CD4-positive, alpha-beta T cell treated with Interleukin-1 beta for 1 hour (primary cell): Measurements from ENCODE around the gene CHST8.

Source experiments
- DNase-seq, 2 donors: peaks; one replicate each; pipeline ENCODE4 v3.0.0-alpha.2; 2020 to 2022

Gene CHST8

DNA sequence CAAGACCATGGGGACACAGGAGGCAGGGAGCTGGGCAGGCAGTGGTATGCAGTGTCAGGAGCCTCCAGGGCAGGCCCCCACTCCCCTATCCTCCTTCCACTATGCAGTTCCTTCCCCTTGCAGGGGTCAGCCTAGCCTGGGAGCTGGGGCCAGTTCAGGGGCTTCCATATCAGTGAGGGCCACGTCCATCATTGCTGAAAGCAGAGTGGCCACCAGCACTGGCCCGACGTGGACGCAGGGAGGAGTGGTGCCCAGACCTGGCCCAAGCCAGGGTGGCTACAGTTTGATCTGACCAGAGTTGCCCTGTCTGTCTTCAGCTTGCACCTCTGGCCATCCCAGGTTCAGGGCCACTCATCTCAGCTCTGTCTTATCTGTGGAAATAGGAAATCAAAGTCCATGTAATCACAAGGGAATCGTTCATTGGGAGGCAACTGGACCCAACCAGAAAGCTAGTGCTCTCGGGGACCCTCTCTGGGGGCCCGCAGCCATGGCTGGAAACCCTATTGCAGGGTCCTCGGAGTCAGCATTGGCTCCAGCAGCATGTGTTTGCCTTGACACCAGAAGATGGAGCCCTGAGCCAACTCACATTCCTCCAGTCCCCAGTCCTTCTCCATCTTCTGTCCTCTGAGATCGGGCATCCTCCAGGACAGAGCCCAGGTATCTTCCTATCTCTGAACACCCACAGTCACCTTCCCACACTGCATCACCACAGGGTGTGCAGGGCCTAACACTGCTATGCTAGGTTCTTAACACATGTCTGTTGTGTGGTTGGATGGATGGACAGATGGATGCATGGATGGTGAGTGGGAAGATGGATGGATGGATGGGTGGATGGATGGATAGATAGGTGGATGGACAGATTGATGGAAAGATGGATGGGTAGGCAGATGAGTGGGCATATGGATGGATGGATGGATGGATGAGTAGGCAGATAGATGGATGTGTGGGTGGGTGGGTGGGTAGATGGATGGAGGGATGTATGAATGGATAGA is 99.2 kb downstream of the CHST8 start:
- DNase-seq, result no peak

DNA sequence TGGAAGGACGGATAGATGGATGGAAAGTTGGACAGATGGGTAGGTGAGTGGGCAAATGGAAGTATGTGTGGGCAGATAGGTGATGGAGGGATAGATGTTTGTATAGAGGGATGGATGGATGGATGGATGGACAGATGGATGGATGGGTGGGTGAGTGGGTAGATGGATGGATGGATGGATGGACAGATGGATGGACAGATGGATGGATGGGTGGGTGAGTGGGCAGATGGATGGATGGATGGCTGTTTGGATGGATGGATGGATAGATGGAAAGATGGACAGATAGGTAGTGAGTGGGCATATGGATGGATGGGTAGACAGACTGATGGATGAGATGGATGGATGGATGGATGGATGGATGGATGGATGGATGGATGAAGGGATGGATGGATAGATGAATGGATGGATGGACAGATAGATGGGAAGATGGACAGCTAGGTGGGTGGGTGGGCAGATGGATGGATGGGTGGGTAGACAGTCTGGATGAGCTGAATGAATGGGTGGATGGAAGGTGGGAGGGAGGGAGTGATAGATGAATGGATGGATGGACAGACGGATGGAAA is 100.1 kb downstream of the CHST8 start:
- no peak for DNase-seq

DNA sequence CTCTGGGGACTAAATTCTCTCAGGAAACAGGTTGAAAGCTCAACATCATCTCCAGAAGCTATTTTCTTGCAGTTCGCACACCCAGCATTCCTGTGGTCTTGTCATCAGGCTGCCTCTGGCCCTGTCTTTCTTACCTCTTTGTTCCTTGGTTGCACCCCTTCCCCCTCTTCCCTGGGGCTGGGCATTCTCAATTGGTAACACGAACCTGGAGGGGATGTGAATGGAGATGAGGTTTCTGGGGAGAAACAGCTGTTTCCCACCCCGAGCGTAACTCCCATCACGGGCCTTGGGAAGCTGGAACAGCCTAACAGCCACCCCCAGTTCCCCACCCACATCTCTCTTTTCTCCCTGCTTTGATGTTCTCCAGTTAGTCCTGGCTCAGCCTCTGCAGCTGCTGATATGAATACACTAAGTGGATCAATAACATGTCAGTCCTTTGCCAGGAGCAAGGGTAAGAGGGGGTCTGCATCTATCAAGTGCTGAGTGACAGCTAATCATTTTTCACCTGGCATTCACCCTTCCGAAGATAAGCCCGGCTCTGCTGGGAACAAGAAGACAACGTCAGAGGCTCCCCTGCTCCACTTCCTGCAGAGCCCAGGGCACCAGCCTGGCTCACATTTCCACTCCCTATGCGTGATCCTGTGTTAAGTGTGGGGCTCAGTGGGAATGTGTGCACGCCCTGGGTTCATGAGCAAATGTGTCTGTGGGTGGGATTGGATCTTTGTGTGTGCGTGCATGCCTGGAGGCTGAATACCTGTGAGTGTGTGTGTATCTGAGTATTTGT is 100.9 kb downstream of the CHST8 start:
- no peak for DNase-seq

DNA sequence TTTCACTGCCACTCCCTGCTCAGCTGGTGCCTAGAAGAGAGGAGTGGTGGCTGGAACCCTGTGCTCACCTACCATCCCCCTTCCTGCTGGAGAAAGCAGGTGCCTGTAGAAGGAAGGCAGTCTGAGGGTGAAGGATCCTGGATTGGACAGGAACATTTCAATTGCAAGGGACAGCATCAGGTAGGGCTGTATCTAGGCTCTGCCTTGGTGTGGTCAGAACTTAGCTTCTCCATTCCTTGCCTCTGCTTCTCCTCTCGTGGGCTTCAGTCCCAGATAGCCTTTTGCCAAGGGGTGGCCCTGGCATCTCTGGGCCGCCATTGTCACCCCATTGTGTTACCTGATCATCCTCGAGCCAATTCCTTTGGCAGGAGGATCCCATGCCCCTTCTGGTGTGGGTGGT is 101.8 kb downstream of the CHST8 start:
- no peak for DNase-seq

DNA sequence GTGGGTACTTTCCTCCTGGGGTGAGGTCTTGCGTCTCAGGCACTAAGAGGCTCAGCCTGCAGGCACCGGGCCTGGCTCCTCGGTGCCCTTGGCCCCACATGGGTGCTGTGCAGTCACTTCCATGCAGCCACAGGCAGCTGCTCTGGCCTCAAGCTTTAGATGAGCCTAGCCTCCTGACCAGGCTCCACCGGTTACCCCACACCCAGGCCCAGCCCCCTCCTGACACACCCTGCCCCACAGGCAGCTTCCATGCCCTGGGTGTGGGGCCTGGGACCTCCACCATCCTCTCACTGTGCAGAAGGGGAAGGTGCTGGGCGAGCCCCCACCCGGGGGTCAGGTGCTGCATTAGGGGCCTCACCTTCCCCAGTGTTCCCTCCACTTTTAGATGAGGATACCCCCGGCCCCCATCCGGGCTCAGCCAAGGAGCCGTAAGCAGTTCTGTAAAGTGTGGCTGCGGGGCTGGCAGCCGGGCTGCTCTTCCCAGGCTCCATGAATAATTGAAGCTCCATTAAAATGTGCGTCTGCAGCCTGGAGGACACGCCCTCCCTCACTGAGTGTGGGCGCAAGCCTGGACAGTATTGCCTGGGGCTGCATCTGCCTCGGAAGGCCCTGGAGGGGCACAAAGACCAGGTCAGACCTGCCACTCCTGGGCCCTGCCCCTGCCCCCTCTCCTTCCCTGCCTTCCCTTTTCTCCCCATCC is 102.4 kb downstream of the CHST8 start:
- DNase-seq, result no peak

DNA sequence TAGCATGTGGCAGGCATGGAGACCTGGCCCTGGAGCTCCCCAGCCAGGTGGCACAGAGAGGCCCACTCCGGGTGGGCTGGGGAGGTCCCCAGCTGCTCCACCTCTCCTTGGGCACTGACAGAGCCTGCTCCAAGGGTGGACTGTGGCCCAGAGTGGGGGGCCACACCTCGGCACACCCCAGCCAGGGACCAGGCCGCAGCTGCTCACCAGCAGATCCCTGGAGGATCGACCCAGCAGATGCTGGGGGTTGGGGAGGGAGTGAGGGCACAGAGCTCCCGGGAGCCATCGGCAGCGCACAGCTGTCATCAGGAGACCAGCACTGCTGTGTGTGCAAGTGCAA is 102.9 kb downstream of the CHST8 start:
- no peak for DNase-seq

DNA sequence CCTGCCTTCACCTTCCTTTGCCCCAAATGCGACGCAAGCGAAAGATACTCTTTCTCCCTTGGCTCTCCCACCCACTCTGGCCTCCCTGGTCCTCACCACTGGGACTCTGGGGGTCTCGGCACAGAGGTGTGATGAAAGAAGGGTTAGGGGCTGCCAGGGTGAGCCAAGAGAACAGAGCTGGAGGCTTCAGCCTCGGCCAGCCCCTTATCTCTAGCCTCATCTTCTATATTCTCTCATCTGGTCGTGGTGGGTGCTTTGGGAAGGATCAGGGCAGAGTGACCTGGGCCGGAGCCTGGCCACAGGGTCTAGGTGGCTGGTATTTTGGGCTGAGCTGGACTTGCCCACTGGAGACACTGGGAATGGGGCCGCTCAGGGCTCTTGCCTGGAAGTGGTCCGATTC is 103.8 kb downstream of the CHST8 start:
- no peak for DNase-seq

DNA sequence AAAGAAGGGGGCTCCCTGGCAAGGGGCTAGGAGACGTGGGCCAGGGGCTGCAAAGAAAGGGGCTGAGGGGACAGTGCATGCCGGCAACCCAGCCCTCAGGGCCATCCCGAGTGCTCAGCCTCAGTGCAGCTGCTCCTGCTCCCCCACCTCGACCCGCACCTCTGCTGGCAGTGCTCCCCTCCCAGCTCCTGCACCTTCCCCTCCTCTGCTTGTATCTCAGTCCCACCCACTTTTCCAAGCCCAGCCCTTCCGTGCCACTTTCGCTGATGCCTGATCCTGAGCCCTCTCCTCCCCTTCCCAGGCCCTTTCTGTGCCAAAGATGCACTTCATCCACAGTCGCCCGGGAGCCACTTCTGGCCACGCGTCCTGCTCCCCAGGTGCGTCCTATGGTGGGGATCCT is 105.0 kb downstream of the CHST8 start:
- DNase-seq, result no peak

DNA sequence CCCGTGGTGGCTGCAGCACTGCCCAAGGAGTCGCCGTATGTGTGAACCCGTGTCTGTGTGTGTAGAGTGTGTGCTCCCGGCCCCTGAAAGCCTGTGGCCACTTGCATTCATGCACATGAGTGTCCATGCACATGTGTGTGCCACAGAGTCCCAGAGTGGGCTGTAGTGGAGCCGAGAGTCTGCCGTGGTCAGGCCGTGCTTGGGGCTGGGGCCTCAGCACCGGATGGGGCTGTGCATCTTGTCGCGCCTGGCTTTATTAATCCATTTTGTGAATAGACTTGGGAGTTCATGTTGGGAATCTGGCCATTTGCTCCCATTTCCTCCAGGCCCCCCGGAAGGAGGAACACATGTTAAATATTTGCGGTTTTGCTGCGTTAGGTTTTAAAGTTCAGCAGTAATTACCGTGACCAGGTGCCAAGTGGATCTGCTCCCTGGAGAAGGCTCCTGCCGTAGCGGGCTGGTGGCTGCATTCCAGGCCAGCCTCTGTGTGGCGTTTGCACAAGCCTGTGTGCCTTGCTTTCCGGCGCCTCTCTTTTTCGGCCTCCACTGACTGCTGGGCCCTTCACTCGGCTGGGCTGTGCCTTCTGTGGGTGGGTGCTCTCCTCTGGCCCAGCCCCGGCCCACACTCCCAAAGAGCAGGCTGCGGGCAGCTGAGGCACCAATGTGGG is 105.7 kb downstream of the CHST8 start:
- DNase-seq, result no peak

DNA sequence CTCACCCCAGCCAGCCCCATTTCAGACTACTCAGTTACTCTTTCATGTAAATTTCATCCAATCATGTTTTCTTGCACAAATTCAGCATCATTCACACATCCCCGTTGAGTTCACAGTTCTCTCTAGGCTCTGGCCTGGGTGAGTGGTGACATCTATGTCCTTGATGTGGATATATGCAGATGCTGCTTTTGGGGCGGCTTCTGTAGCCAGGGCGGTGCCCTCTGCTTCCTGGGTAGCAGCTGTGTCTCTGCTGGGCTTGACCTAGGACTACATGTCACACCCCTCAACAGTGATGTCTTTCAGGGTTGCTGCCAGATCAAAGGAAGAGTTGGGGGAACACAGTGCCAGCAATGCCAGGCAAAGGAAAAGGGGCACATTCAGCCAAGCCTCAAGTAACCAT is 106.4 kb downstream of the CHST8 start:
- DNase-seq, result no peak

DNA sequence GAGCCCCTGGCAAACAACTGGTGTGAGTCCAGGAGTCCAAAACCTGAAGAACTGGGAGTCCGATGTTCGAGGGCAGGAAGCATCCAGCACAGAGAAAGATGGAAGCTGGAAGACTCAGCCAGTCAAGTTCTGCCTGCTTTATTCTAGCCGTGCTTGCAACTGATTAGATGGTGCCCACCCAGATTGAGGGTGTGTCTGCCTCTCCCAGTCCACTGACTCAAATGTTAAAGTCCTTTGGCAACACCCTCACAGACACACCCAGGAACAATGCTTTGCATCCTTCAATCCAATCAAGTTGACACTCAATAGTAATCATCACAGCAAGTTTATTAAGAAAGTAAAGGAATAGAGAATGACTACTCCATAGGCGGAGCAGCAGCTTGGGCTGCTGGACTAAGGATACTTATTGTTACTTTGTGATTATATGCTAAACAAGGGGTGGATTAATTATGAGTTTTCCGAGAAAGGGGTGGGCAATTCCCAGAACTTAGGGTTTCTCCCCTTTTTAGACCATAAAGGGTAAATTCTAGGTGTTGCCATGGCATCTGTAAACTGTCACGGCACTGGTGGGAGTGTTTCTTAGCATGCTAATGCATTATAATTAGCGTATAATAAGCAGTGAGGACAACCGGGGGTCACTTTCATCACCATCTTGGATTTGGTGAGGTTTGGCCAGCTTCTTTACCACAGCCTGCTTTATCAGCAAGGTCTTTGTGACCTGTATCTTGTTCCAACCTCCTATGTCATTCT is 109.3 kb downstream of the CHST8 start:
- DNase-seq, result no peak

DNA sequence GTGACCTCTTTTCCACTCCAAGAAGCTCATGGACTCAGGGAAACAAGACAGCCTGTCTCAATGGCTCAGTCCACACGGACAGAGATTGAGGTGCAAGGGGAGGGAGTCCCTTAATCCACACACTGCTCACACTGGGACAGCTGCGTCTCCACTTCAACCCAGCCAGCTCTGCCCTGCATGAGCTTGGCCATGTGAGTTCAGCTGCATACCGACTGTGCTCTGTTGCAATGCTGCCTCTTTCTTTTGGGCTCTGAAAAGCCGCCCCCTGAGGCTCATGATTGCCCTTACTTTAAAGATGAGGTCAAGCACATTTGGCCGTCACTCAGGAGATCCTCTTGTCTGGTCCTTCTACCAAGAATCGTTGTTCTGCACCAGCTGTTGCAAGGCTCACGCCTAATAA is 110.1 kb downstream of the CHST8 start:
- DNase-seq, result no peak

DNA sequence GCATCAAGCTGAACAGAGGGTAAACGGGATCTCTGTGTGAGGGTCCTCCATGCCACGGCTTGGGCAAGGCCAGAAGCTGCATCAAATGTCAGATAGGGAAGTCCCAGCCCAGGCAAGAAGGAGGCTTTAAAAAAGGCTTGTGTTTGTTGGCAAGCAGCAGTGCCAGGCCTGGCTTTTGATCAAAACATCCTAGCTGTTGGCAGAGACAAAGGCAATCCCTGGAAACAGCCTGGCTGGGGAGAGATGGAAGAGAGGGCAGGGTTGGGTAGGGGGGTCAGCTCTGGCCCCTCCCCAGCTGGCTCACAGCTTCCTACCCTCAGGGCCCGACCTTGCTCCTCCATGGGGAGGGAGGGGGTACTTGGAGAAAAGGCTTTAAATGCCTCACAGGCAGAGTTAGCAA is 113.2 kb downstream of the CHST8 start:
- DNase-seq, result no peak

DNA sequence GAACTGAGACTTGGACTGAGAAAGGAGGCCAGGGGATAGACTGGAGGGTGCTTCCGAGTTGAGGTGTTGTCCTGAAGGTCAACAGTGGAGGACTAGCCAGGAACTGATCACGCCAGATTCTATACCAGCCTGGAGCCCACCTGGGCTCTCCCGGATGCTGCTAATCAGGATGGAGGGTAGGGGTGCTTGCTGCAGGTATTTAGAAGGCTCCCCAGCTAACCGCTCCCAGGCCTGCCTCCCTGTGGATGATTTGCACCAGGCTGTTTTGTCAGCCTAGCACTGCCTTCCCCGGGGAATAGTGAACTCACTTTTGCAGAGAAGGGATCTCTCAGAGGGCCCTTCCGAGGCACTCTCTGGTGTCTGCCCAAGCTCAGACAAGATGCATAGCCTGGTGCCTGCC is 114.4 kb downstream of the CHST8 start:
- DNase-seq, result no peak

DNA sequence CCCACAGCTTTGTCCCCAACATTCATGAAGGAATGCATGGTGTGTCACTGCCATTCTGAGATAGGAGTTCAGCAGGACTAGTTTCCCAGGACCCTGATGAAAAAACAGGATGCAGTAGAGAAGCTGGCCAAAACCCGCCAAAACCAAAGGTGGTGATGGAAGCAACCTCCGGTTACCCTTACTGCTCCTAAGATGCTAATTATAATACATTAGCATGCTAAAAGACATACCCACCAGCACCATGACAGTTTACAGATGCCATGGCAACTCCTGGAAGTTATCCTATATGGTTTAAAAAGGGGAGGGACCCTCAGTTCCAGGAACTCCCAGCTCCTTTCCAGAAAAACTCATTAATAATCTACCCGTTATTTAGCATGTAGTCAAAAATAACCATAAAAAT is 115.0 kb downstream of the CHST8 start:
- no peak for DNase-seq

DNA sequence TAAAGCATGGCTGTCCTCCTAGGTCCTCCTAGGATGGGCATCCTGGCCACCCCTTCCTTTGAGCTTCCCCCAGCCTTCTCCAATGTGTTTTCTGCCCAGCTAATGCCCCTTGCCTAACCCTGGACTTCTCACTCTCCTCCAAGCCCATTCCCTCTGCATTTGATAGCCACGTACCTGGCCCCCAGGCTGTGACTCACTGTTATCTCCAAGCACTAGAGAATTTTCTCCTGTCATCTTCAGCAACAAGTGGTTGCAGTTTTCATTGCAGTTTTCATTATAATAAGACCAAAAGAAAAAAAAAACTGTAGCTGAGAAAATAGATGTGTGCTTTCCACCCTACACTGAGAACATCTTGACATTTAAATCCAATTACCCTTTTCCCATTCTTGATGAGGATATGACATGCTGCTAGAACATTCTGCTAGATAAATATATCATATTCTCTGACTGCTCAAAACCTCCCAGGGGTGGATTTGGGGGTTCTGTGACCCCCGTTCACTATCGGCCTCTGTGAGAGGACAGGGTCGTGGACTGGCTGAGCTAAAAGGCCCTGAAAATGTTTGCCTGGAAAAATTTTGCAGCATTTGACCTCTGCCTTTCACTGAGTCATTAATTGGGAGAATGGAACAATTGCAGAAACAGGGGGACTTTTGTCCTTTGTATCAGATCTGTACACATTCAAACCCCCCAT is 116.1 kb downstream of the CHST8 start:
- no peak for DNase-seq

DNA sequence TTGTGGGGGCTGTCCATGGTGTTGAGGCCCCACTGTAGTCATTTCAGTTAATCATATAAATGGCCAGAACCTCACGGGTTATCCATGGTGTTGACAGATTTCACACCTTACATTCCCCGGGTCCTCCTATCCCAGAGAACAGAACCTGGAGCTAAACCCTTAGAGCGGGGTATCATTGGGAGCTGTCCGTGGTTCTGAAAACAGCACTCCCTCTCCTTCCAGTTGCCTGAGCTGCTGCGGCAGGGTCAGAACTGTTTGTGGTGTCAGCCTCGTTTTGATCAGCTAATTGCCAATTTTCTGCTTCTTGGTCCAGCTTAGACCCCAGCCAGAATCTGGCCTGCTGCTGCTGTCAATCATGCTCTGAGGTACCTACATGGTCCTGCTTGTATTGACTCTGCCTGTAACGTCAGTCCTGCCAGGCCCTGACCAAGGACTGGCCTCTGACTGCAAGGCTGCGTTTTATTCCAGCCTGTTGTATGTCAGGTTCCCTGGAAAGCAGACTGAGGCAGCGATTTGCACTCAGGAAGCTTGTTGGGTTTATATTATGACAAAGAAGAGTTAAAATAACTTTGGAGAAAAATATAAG is 119.2 kb downstream of the CHST8 start:
- DNase-seq, result no peak

DNA sequence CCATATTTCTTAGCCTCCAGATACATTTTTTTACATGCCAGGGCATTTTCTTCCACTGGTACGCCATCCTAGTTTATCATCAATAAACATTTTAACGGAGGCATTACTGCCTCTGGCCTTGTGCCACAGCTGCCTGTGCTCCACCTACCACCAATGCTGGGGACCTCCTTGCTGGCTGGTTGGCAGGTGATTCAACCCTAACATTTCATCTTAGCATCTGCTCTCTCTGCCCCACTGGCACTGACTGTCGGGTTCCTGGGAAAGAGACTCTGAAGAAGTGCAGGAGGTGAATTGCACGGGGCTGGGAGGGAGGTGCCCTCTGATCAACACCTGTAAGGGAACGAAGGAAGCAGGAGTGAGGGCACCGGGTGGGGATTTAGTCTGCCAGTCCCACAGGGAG is 123.5 kb downstream of the CHST8 start:
- DNase-seq, result no peak

DNA sequence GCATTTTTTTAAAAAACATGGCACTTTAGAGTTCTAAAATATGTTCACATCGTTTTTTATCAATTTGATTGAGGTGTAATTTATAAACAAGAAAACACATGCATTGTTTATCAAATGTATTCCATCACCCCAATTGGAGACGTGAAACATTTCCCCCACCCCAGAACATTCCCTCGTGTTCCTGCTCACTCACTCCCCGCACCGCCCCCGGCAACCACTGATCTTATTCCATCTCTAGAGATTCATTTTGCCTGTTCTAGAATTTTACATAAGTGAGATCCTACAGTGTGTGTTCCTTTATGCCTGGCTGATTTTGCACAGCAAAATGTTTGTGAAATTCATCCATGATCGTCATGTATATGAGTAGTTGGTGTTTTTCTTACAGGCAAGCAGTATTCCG is 124.4 kb downstream of the CHST8 start:
- no peak for DNase-seq

DNA sequence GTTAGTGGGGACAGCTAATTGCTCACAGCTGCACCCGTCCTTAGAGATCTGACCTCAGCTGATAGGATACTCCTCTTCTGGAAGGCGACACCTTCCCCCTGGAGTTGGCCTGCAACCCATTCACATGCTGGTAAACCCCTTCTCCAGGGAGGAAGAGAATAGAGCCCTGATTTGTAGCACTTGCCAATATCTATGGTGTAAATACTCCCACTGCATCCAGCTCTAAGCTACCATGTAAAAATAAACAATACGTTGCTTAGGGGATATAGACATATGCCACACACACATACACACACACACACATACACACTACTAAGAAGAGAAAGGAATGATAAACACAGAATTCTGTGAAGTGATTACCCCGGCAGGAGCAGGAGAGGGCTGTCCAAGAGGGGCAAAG is 125.5 kb downstream of the CHST8 start:
- no peak for DNase-seq

DNA sequence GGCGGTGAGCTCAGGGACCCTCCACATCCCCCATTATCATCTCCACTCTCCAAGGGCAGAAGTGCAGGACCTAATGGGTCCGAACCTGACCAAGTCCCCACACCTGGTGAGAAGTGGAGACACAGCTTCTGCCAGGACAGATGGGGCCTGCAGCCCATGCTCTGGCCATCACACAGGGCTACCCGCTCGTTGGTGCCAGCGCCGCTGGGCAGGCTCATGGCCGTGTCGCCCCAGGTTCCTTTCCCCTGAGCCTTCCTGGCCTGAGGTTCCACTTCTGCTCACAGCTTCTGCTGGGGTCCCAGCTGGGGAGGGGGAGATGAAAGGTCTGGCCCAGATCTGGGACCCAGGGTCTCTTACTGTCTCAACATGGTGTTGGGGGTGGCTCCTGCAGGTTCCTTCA is 126.5 kb downstream of the CHST8 start:
- no peak for DNase-seq
